HL-60 (cell line): ENCODE measurements around the gene RBM10.

Experiments
- GABPA ChIP-seq: IDR thresholded peaks from 2 replicates; pipeline ENCODE4 v1.6.1; 2012; ENCODE audit warnings: low read depth
- POLR2AphosphoS5 ChIP-seq: IDR thresholded peaks from 2 replicates; pipeline ENCODE4 v1.6.1; 2012; ENCODE audit warnings: low read depth
- REST ChIP-seq: IDR thresholded peaks from 2 replicates; pipeline ENCODE4 v1.6.1; 2012; ENCODE audit warnings: low read depth; ENCODE audit not compliant: insufficient replicate concordance
- TF ChIP-seq, protein P1 (sequence below): IDR thresholded peaks from one replicate; pipeline ENCODE4 v1.5.1; 2011; ENCODE audit warnings: low read length, control low read depth, inconsistent platforms; ENCODE audit not compliant: insufficient read depth

GRCh38 chrX:47208108-47208507 is 63.1 kb downstream of the RBM10 start:
- TF ChIP-seq GABPA (no peak), POLR2AphosphoS5 (no peak), REST (no peak)
- TF ChIP-seq, protein P1, sequence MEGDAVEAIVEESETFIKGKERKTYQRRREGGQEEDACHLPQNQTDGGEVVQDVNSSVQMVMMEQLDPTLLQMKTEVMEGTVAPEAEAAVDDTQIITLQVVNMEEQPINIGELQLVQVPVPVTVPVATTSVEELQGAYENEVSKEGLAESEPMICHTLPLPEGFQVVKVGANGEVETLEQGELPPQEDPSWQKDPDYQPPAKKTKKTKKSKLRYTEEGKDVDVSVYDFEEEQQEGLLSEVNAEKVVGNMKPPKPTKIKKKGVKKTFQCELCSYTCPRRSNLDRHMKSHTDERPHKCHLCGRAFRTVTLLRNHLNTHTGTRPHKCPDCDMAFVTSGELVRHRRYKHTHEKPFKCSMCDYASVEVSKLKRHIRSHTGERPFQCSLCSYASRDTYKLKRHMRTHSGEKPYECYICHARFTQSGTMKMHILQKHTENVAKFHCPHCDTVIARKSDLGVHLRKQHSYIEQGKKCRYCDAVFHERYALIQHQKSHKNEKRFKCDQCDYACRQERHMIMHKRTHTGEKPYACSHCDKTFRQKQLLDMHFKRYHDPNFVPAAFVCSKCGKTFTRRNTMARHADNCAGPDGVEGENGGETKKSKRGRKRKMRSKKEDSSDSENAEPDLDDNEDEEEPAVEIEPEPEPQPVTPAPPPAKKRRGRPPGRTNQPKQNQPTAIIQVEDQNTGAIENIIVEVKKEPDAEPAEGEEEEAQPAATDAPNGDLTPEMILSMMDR, result no peak
